ENCODE data around the gene LOXL3.

DNA sequence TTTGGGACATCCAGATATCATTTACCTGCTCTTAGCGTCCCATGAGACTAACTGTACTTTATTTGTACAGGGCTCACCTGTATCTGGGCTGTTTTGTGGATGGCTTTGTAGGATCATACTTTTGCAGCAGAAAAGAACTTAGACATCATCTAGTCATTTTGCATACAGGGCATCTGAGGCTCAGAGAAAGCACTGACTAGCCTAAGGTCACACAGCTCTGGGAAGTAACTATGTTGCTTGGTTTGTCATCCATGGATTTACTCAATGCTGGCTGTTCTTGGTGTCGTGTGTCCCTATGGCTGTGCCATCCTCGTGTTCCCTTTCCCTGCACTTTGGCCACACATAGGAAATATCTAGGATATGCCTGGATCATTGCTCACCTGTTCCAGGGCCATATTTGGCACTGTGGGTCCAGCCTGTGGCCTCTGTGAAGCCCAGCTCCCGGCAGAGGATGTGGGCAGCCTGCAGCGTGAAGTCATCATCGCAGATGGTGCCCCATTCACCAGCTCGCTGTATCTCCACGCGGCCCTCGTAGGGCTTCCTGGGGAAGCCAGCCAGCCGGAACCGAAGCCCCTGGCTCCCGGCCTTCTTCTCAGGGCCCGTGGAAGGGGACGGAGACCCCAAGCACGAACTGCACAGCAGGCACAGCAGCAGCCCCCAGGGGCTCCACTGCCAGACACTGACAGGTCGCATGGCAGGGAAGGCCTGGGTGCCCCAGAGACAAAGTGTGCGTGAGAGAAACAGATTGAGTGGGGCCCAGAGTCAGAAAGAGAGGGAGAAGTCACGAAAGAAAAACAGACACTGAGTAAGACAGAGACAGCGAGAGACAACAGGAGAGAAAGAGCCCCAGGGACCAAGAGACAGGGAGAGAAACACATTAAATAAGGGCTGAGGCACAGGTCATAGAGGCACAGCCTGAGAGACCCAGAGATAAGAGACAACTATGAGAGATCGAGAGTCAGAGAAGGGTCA lies 1.5 kb downstream of the LOXL3 start:
- TF ChIP-seq EZH2phosphoT487 (IDR thresholded peaks at IDR 0.05; ENCODE audit: borderline replicate concordance), result no peak
- TF ChIP-seq, protein P1, sequence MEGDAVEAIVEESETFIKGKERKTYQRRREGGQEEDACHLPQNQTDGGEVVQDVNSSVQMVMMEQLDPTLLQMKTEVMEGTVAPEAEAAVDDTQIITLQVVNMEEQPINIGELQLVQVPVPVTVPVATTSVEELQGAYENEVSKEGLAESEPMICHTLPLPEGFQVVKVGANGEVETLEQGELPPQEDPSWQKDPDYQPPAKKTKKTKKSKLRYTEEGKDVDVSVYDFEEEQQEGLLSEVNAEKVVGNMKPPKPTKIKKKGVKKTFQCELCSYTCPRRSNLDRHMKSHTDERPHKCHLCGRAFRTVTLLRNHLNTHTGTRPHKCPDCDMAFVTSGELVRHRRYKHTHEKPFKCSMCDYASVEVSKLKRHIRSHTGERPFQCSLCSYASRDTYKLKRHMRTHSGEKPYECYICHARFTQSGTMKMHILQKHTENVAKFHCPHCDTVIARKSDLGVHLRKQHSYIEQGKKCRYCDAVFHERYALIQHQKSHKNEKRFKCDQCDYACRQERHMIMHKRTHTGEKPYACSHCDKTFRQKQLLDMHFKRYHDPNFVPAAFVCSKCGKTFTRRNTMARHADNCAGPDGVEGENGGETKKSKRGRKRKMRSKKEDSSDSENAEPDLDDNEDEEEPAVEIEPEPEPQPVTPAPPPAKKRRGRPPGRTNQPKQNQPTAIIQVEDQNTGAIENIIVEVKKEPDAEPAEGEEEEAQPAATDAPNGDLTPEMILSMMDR (conservative IDR thresholded peaks at IDR 0.05; ENCODE audit: low read length), result no peak

Measured in Loucy (cell line).